Measurements from ENCODE around the gene TRIM38. TPM values are rescaled to one million over a fixed set of nuclear protein-coding genes. Genes with fewer than 3 reads are reported as not detected.

TRIM38 gene
- total RNA-seq, 1 donor from 2014 or later = 0.77 TPM

DNA sequence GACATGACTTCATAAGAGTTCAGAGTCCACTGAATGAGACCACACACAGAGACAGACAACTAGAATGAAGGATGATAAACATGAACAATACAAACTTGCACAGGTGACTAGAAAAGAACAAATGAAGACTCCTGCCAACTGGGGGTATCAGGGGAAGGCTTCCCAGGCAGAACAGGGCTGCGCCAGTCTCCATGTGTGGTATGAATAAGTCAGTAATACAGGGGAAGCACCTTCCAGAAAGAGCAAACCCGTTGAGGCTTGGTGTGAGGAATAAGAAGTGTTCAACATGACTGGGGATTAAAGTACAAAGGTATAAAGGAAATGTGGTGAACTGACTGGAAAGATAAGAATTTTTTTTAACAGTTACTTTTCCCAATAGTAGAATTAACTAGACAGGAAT is 28.4 kb upstream of the TRIM38 start:
- Mint-ChIP-seq H3K4me3 (no peak overlapping the region), H3K27me3 (ENCODE audit: low read depth) (no peaks in the 10 kb centered on the region), H3K9me3 (peaks cover 3% of the 10 kb centered on the region), H3K4me1 (no peaks in the 10 kb centered on the region), H3K36me3 (ENCODE audit: low read depth) (no peaks in the 10 kb centered on the region), H3K27ac (ENCODE audit: unreplicated experiment) (no peak overlapping the region)
- no peak for DNase-seq (ENCODE audit: low read depth, low spot score)
- TF ChIP-seq CTCF (conservative IDR thresholded peaks at IDR 0.05) = no peak

DNA sequence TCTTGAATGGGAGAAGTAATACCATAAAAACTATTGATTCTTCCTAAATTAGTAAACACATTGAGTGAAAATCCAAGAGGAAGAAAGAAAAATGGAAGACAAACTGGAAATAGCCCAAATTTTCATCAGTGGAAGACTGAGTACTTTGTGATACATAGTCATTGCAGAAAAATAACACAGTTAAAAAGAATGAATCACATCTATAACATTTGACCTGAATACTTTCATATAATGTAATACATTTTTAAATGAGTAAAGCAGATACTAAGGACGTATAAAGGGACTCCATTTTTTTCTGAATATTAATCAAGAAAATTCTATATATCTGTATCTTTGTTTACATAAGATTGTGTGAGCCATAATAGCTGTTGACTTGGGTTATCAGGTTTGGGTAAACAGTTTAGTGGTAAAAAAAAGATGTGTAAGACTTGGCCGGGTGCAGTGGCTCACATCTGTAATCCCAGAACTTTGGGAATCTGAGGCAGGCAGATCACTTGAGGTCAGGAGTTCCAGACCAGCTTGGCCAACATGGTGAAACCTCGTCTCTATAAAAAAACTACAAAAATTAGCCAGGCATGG is 27.8 kb upstream of the TRIM38 start:
- H3K36me3 Mint-ChIP-seq (ENCODE audit: low read depth) = no peaks in the 10 kb centered on the region
- peaks cover 3% of the 10 kb centered on the region for H3K9me3 Mint-ChIP-seq
- no peak overlapping the region for H3K27ac Mint-ChIP-seq (ENCODE audit: unreplicated experiment)
- H3K4me3 Mint-ChIP-seq = no peak overlapping the region
- no peaks in the 10 kb centered on the region for H3K4me1 Mint-ChIP-seq
- TF ChIP-seq CTCF (conservative IDR thresholded peaks at IDR 0.05) = no peak
- H3K27me3 Mint-ChIP-seq (ENCODE audit: low read depth) = no peaks in the 10 kb centered on the region
- no peak for DNase-seq (ENCODE audit: low read depth, low spot score)

GRCh38 chr6:25935953-25936352 is 26.6 kb upstream of the TRIM38 start:
- H3K4me1 Mint-ChIP-seq = no peaks in the 10 kb centered on the region
- DNase-seq (ENCODE audit: low read depth, low spot score) = no peak
- TF ChIP-seq CTCF (conservative IDR thresholded peaks at IDR 0.05) = no peak
- H3K27me3 Mint-ChIP-seq (ENCODE audit: low read depth) = no peaks in the 10 kb centered on the region
- no peaks in the 10 kb centered on the region for H3K36me3 Mint-ChIP-seq (ENCODE audit: low read depth)
- peaks cover 3% of the 10 kb centered on the region for H3K9me3 Mint-ChIP-seq
- no peak overlapping the region for H3K4me3 Mint-ChIP-seq
- H3K27ac Mint-ChIP-seq (ENCODE audit: unreplicated experiment) = no peak overlapping the region

- H3K4me1 Mint-ChIP-seq = no peaks in the 10 kb centered on the region
- TF ChIP-seq CTCF (conservative IDR thresholded peaks at IDR 0.05) = no peak
- H3K27me3 Mint-ChIP-seq (ENCODE audit: low read depth) = no peaks in the 10 kb centered on the region
- no peaks in the 10 kb centered on the region for H3K9me3 Mint-ChIP-seq
- no peak overlapping the region for H3K4me3 Mint-ChIP-seq
- no peaks in the 10 kb centered on the region for H3K36me3 Mint-ChIP-seq (ENCODE audit: low read depth)
- no peak for DNase-seq (ENCODE audit: low read depth, low spot score)
- H3K27ac Mint-ChIP-seq (ENCODE audit: unreplicated experiment) = no peak overlapping the region
Observed at GRCh38 chr6:25939593-25939992, 23.0 kb upstream of the TRIM38 start.

- Mint-ChIP-seq H3K4me1 (no peaks in the 10 kb centered on the region), H3K36me3 (ENCODE audit: low read depth) (no peaks in the 10 kb centered on the region), H3K27ac (ENCODE audit: unreplicated experiment) (no peak overlapping the region), H3K9me3 (peaks cover 8% of the 10 kb centered on the region), H3K27me3 (ENCODE audit: low read depth) (no peaks in the 10 kb centered on the region), H3K4me3 (no peak overlapping the region)
- no peak for DNase-seq (ENCODE audit: low read depth, low spot score)
- peak; percentile 63 for TF ChIP-seq CTCF (conservative IDR thresholded peaks at IDR 0.05)
Observed at GRCh38 chr6:25942561-25943147, 19.9 kb upstream of the TRIM38 start.
